B cell (primary cell): ENCODE measurements around the gene PANK1. TPM values are rescaled to one million over a fixed set of nuclear protein-coding genes. Genes with fewer than 3 reads are reported as not detected.

ENCODE experiments used
- ATAC-seq: fragments of 200-7000 bp; cut with Tn5 transposase; one replicate; pipeline ENCODE4 v1.10.0; 2021; ENCODE audit warnings: low read depth, mild to moderate bottlenecking, moderate number of reproducible peaks, moderate library complexity
- CTCF ChIA-PET: fragments of 350-600 bp; sonication (Branson Sonifier 250); formaldehyde crosslinking; loops from one replicate; lab custom pipeline; 2021; ENCODE audit warnings: antibody characterized with exemption, inconsistent platforms; lab: Charles Lee
- POLR2A ChIA-PET: fragments of 350-600 bp; sonication (Branson Sonifier 250); formaldehyde crosslinking; loops from one replicate; lab custom pipeline; 2021; ENCODE audit warnings: antibody characterized with exemption; lab: Charles Lee
- DNase-seq: peaks from one replicate; pipeline ENCODE4 v3.0.0; 2013
- H2AFZ ChIP-seq: 2 replicates; pipeline ENCODE4 v1.6.1; 2012; ENCODE audit warnings: mild to moderate bottlenecking, low read depth, low read length; ENCODE audit not compliant: insufficient read depth, poor library complexity, severe bottlenecking
- H3K27ac ChIP-seq, 2 donors: 1 replicate in 1 of 2; 2 replicates in 1 of 2; pipeline ENCODE4 v1.5.1; 2012 to 2013; ENCODE audit warnings: low read length in 2 of 2, mild to moderate bottlenecking in 2 of 2, moderate library complexity in 1 of 2
- H3K27me3 ChIP-seq, 4 experiments: fragments of 200-600 bp in 1 of 4; sonication (generic) in 1 of 4; replicated peaks in 1 of 4; 1 replicate in 2 of 4; 2 replicates in 2 of 4; pipeline versions ENCODE4 v1.6.1 to v1.7.0; 2013 to 2016; ENCODE audit warnings: low read length in 3 of 4, mild to moderate bottlenecking in 2 of 4, mixed read lengths in 1 of 4, moderate library complexity in 1 of 4; ENCODE audit not compliant: insufficient read depth in 4 of 4, control insufficient read depth in 3 of 4; ENCODE audit errors: control extremely low read depth in 1 of 4
- H3K36me3 ChIP-seq, 2 experiments: replicated peaks in 1 of 2; 1 replicate in 1 of 2; 2 replicates in 1 of 2; pipeline versions ENCODE4 v1.6.1 to v1.7.1; 2013; ENCODE audit warnings: low read length in 1 of 2; ENCODE audit not compliant: insufficient read depth in 2 of 2, control insufficient read depth in 1 of 2; ENCODE audit errors: control extremely low read depth in 1 of 2, extremely low read depth in 1 of 2
- H3K4me1 ChIP-seq, 2 donors: fragments of 200-600 bp in 1 of 2; sonication (generic) in 1 of 2; 1 replicate in 1 of 2; 2 replicates in 1 of 2; pipeline versions ENCODE4 v1.5.1 to v1.6.1; 2013 to 2017; ENCODE audit warnings: low read length in 2 of 2; ENCODE audit not compliant: control insufficient read depth in 2 of 2, insufficient read depth in 2 of 2
- H3K4me2 ChIP-seq: replicated peaks from 2 replicates; pipeline ENCODE3; 2012; ENCODE audit warnings: mild to moderate bottlenecking, low read depth, low read length; ENCODE audit not compliant: poor library complexity, severe bottlenecking
- H3K4me3 ChIP-seq, 5 experiments: fragments of 200-600 bp in 1 of 5; sonication (generic) in 1 of 5; 1 replicate in 3 of 5; 2 replicates in 2 of 5; pipeline versions ENCODE4 v1.5.1 to v1.7.0; 2011 to 2016; ENCODE audit warnings: low read length in 4 of 5, mild to moderate bottlenecking in 4 of 5, low read depth in 2 of 5, control low read depth in 1 of 5, moderate library complexity in 1 of 5; ENCODE audit not compliant: insufficient read depth in 1 of 5; ENCODE audit errors: control extremely low read depth in 1 of 5, extremely low read depth in 1 of 5
- H3K79me2 ChIP-seq: fragments of 200-600 bp; sonication (generic); one replicate; pipeline ENCODE4 v1.6.0; 2016; ENCODE audit warnings: low read length; ENCODE audit not compliant: control insufficient read depth, insufficient read depth
- H3K9ac ChIP-seq: fragments of 200-600 bp; sonication (generic); 2 replicates; pipeline ENCODE4 v1.6.1; 2017; ENCODE audit warnings: mild to moderate bottlenecking, low read length, moderate library complexity
- H3K9me3 ChIP-seq, 3 donors: one replicate each; pipeline versions ENCODE4 v1.6.1 to v1.7.1; 2013; ENCODE audit warnings: low read length in 2 of 3; ENCODE audit not compliant: control insufficient read depth in 2 of 3, insufficient read depth in 1 of 3; ENCODE audit errors: control extremely low read depth in 1 of 3
- H4K20me1 ChIP-seq: 2 replicates; pipeline ENCODE4 v1.6.0; 2012; ENCODE audit warnings: mild to moderate bottlenecking, low read length; ENCODE audit not compliant: insufficient read depth, control insufficient read depth, poor library complexity, severe bottlenecking
- H3K27ac Mint-ChIP-seq: one replicate; pipeline ENCODE4 v1.8.0; 2021; ENCODE audit warnings: mixed read lengths
- H3K27me3 Mint-ChIP-seq: one replicate; pipeline ENCODE4 v1.8.0; 2021; ENCODE audit warnings: mixed read lengths
- H3K4me1 Mint-ChIP-seq: one replicate; pipeline ENCODE4 v1.8.0; 2021; ENCODE audit warnings: mixed read lengths
- H3K4me3 Mint-ChIP-seq: one replicate; pipeline ENCODE4 v1.8.0; 2021; ENCODE audit warnings: mixed read lengths
- H3K9me3 Mint-ChIP-seq: one replicate; pipeline ENCODE4 v1.8.0; 2022; ENCODE audit warnings: mixed read lengths; ENCODE audit not compliant: insufficient read depth
- EZH2 ChIP-seq: IDR thresholded peaks from 2 replicates; pipeline ENCODE4 v1.6.1; 2012; ENCODE audit warnings: borderline replicate concordance, low read depth, mild to moderate bottlenecking, moderate library complexity, low read length; ENCODE audit not compliant: insufficient read depth, poor library complexity, severe bottlenecking
- WGBS: methylation state at CpG from one replicate; pipeline ENCODE4 v1.1.5; 2013; ENCODE audit warnings: missing lambda C conversion rate; ENCODE audit not compliant: insufficient coverage; 5-methylcytosine and 5-hydroxymethylcytosine counted together
- intact Hi-C: fragments of 100-400 bp; cut with micrococcal nuclease; formaldehyde crosslinking; loops from one replicate; pipeline ENCODE4 v1.10.0; 2022
- polyA plus RNA-seq: library from polyadenylated mRNA; depleted of rRNA; stranded (reverse); fragments of >200 nt; gene quantifications from 2 replicates; pipeline ENCODE4 v1.2.3, GENCODE V29; 2012
- total RNA-seq, 2 donors: library from RNA; stranded (reverse); fragments of 120-200 nt in 1 of 2; gene quantifications; 1 replicate in 1 of 2; 2 replicates in 1 of 2; pipeline versions ENCODE4 v1.2.3 to v1.2.4, GENCODE V29; 2013 to 2022
- TF ChIP-seq, protein P1 (sequence below): fragments of 200-600 bp; IDR thresholded peaks from one replicate; pipeline ENCODE4 v1.8.0; 2022; ENCODE audit warnings: antibody characterized with exemption, mild to moderate bottlenecking

The PANK1 gene
- total and polyA plus RNA-seq, 2 donors (not counting 1 experiment from before 2014, with no cell fraction given), result 0.31 to 2.9 TPM

DNA sequence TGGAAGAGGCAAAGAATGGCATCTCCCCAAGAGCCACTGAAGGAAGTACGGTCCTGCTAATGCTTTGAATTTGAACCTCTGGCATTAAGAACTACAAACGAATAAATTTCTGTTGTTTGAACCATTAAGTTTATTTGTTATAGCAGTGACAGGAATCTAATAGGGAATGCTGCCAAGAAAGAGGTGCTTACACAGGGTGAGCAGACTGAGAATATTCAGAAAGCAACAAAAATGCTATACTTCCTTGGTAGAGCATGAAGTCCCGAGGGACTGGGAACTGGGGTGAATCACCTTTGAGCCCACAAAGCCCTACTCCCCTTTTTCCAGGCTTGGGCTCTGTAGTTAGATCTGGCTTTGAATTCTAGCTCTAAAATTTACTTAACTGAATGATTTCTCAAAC, 45.0 kb downstream of the PANK1 start:
- Mint-ChIP-seq H3K4me1 (peaks cover 2% of the 10 kb centered on the region), H3K27me3 (no peaks in the 10 kb centered on the region), H3K4me3 (no peak overlapping the region), H3K9me3 (no peaks in the 10 kb centered on the region), H3K27ac (no peak overlapping the region)
- Histone ChIP-seq H3K9me3 (no peaks in the 10 kb centered on the region), H3K36me3 (peaks cover 0 to 2% of the 10 kb centered on the region in 2 experiments), H3K27ac (no peak overlapping the region), H3K4me3 (no peak overlapping the region), H3K79me2 (no peaks in the 10 kb centered on the region), H3K27me3 (no peaks in the 10 kb centered on the region), H2AFZ (no peak overlapping the region), H3K4me2 (no peak overlapping the region), H4K20me1 (no peaks in the 10 kb centered on the region), H3K9ac (no peak overlapping the region), H3K4me1 (no peaks in the 10 kb centered on the region)
- ATAC-seq, result no peak
- CTCF ChIA-PET, result no interaction called here
- no peak for TF ChIP-seq EZH2
- TF ChIP-seq, protein P1, sequence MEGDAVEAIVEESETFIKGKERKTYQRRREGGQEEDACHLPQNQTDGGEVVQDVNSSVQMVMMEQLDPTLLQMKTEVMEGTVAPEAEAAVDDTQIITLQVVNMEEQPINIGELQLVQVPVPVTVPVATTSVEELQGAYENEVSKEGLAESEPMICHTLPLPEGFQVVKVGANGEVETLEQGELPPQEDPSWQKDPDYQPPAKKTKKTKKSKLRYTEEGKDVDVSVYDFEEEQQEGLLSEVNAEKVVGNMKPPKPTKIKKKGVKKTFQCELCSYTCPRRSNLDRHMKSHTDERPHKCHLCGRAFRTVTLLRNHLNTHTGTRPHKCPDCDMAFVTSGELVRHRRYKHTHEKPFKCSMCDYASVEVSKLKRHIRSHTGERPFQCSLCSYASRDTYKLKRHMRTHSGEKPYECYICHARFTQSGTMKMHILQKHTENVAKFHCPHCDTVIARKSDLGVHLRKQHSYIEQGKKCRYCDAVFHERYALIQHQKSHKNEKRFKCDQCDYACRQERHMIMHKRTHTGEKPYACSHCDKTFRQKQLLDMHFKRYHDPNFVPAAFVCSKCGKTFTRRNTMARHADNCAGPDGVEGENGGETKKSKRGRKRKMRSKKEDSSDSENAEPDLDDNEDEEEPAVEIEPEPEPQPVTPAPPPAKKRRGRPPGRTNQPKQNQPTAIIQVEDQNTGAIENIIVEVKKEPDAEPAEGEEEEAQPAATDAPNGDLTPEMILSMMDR, result no peak
- intact Hi-C loops, result no loop called here
- 84% methylated on average over 3 of the region's 3 CpGs for WGBS
- DNase-seq, result no peak
- POLR2A ChIA-PET, result no interaction called here

DNA sequence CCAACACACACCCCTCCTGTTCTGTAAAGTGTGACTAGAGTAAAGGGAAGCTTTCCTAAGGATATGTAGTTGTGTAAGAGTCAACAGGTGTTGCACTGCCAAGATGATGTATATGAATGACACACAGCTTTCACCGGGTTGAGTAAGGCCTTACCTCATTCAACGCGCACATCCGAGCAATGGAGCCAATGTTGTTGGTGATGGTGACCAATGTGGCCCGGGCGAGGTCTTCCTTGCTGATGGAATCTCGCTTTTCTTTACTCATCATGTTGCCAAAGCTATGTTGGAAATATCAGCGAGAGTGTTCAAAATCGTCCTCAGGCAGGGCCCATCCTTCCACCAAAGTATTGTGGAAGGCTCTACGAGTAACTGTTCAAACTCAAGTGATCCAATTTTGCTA, 52.0 kb downstream of the PANK1 start:
- intact Hi-C loops, result no loop called here
- ChIA-PET POLR2A (no interaction called here), CTCF (no interaction called here)
- Histone ChIP-seq H3K27me3 (no peaks in the 10 kb centered on the region), H4K20me1 (no peaks in the 10 kb centered on the region), H3K79me2 (no peaks in the 10 kb centered on the region), H3K27ac (no peak overlapping the region), H3K4me2 (no peak overlapping the region), H2AFZ (no peak overlapping the region), H3K4me1 (no peaks in the 10 kb centered on the region), H3K9me3 (no peaks in the 10 kb centered on the region), H3K36me3 (no peaks in the 10 kb centered on the region), H3K9ac (no peak overlapping the region), H3K4me3 (no peak overlapping the region)
- H3K9me3 Mint-ChIP-seq, result no peaks in the 10 kb centered on the region
- TF ChIP-seq EZH2, result no peak
- TF ChIP-seq, protein P1, result no peak
- H3K27ac Mint-ChIP-seq, result no peak overlapping the region
- DNase-seq (no peak), ATAC-seq (no peak)
- no peaks in the 10 kb centered on the region for H3K27me3 Mint-ChIP-seq
- WGBS, result 90% methylated on average over 2 of the region's 10 CpGs
- H3K4me1 Mint-ChIP-seq, result no peaks in the 10 kb centered on the region
- H3K4me3 Mint-ChIP-seq, result no peak overlapping the region
